ENCODE results near the gene DDX39B. TPM values are rescaled to one million over a fixed set of nuclear protein-coding genes. Genes with fewer than 3 reads are reported as not detected.
"Not testable (repeated sequence)": the region's sequence is repeated elsewhere in the genome, so short reads cannot be mapped to it uniquely, and the experiment has no call there.

The DDX39B gene
- total RNA-seq, 6 experiments from 2014 or later, result 85.2 to 145 (median 102) TPM

GRCh38 chr6:31513456-31514165, 28.2 kb downstream of the DDX39B start:
- H3K27ac ChIP-seq, result no peak overlapping the region
- no peaks in the 10 kb centered on the region for H3K27me3 ChIP-seq
- 47% methylated on average over 2 of the region's 5 CpGs for WGBS (ENCODE audit: insufficient coverage, low coverage, low lambda C conversion rate, missing lambda C conversion rate)
- no peaks in the 10 kb centered on the region for H3K9me3 ChIP-seq
- TF ChIP-seq POLR2A (IDR thresholded peaks at IDR 0.05) (no peak), CTCF (IDR thresholded peaks at IDR 0.05) (no peak)
- ATAC-seq (no peak), DNase-seq (no peak)
- peaks cover 0 to 5% (median 0%) of the 10 kb centered on the region in 4 donors for H3K36me3 ChIP-seq
- intact Hi-C loops (cut with DNase I), result no loop called here
- H3K4me1 ChIP-seq, result no peaks in the 10 kb centered on the region
- H3K4me3 ChIP-seq, result no peak overlapping the region

- Histone ChIP-seq H3K4me3 (no peak overlapping the region), H3K4me1 (no peaks in the 10 kb centered on the region), H3K9me3 (no peaks in the 10 kb centered on the region), H3K27ac (no peak overlapping the region), H3K36me3 (peaks cover 0 to 5% (median 0%) of the 10 kb centered on the region in 4 donors), H3K27me3 (no peaks in the 10 kb centered on the region)
- no peak for DNase-seq
- no peak for TF ChIP-seq CTCF (IDR thresholded peaks at IDR 0.05)
- no peak for TF ChIP-seq POLR2A (IDR thresholded peaks at IDR 0.05)
- intact Hi-C loops (cut with DNase I), result no loop called here
- 69% methylated on average over 4 of the region's 4 CpGs for WGBS (ENCODE audit: insufficient coverage, low coverage, low lambda C conversion rate, missing lambda C conversion rate)
- ATAC-seq, result no peak
Measured at GRCh38 chr6:31510007-31510406, 31.8 kb downstream of the DDX39B start.

- H3K4me1 ChIP-seq; H3K9me3 ChIP-seq; H3K27ac ChIP-seq; intact Hi-C loops (cut with DNase I); ATAC-seq; H3K27me3 ChIP-seq; H3K36me3 ChIP-seq; DNase-seq; H3K4me3 ChIP-seq: not testable (repeated sequence)
- WGBS (ENCODE audit: insufficient coverage, low coverage, low lambda C conversion rate, missing lambda C conversion rate), result no CpG with 5 or more reads among the region's 2 CpGs
Measured at GRCh38 chr6:31509036-31509435, 32.8 kb downstream of the DDX39B start.

- no peaks in the 10 kb centered on the region for H3K4me1 ChIP-seq
- ATAC-seq, result no peak
- no peak overlapping the region for H3K4me3 ChIP-seq
- H3K36me3 ChIP-seq, result no peaks in the 10 kb centered on the region
- H3K27ac ChIP-seq, result no peak overlapping the region
- H3K9me3 ChIP-seq, result no peaks in the 10 kb centered on the region
- no peak for DNase-seq
- no peak for TF ChIP-seq POLR2A (IDR thresholded peaks at IDR 0.05)
- no peak for TF ChIP-seq CTCF (IDR thresholded peaks at IDR 0.05)
- no peaks in the 10 kb centered on the region for H3K27me3 ChIP-seq
- intact Hi-C loops (cut with DNase I), result no loop called here
Measured at GRCh38 chr6:31502586-31502985, 39.2 kb downstream of the DDX39B start.

GRCh38 chr6:31499648-31500047, 42.2 kb downstream of the DDX39B start:
- H3K27ac ChIP-seq; intact Hi-C loops (cut with DNase I); H3K36me3 ChIP-seq; H3K4me1 ChIP-seq; H3K27me3 ChIP-seq; ATAC-seq; H3K4me3 ChIP-seq; H3K9me3 ChIP-seq; DNase-seq: not testable (repeated sequence)
- WGBS (ENCODE audit: insufficient coverage, low coverage, low lambda C conversion rate, missing lambda C conversion rate), result 100% methylated on average over 1 of the region's 2 CpGs
